ENCODE results near the gene NOX3.

DNA sequence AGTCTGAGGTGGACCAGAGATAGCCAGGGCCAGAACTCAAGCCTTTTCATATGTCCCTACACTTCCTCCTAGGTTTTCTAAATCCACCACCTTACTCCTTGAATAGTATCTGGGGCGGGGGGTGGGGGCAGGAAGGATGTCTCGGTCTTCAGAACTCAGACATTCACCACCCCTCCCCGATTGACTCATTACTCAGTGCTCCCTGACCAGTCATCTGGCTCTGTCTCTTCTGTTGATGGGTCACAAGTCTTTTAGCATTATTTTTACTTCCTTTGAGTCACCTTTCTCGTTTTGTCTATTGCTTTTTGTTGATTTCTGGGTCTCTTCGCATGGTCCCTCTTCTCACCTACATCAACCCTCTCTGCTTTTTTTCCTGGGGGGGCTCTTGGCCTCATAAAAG is 23.3 kb downstream of the NOX3 start:
- TF ChIP-seq, protein P1, sequence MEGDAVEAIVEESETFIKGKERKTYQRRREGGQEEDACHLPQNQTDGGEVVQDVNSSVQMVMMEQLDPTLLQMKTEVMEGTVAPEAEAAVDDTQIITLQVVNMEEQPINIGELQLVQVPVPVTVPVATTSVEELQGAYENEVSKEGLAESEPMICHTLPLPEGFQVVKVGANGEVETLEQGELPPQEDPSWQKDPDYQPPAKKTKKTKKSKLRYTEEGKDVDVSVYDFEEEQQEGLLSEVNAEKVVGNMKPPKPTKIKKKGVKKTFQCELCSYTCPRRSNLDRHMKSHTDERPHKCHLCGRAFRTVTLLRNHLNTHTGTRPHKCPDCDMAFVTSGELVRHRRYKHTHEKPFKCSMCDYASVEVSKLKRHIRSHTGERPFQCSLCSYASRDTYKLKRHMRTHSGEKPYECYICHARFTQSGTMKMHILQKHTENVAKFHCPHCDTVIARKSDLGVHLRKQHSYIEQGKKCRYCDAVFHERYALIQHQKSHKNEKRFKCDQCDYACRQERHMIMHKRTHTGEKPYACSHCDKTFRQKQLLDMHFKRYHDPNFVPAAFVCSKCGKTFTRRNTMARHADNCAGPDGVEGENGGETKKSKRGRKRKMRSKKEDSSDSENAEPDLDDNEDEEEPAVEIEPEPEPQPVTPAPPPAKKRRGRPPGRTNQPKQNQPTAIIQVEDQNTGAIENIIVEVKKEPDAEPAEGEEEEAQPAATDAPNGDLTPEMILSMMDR (IDR thresholded peaks at IDR 0.05) = no peak
- no peak for TF ChIP-seq POLR2A (IDR thresholded peaks at IDR 0.05)
